ENCODE data around the gene HNRNPAB.

Gene HNRNPAB

DNA sequence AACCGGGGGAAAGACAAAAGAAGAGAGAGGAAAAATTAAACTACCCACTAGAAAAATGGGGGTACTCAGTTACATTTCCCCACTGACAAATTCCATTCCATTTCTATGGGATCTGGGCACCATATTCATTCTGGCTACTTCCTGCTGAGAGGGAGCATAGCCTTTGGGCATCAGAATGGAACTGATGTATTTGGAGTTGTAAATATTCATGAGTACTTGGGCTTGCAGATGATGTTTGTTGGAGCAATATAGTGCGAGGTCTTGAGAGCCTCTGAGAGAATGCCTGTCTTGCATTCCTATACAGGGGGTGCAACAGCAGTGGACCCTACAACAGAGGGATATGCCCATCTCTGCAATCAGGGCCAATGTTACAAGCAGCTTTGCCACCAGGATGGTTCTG lies 33.9 kb upstream of the HNRNPAB start:
- no peak overlapping the region for H3K27ac ChIP-seq
- TF ChIP-seq, protein P1, sequence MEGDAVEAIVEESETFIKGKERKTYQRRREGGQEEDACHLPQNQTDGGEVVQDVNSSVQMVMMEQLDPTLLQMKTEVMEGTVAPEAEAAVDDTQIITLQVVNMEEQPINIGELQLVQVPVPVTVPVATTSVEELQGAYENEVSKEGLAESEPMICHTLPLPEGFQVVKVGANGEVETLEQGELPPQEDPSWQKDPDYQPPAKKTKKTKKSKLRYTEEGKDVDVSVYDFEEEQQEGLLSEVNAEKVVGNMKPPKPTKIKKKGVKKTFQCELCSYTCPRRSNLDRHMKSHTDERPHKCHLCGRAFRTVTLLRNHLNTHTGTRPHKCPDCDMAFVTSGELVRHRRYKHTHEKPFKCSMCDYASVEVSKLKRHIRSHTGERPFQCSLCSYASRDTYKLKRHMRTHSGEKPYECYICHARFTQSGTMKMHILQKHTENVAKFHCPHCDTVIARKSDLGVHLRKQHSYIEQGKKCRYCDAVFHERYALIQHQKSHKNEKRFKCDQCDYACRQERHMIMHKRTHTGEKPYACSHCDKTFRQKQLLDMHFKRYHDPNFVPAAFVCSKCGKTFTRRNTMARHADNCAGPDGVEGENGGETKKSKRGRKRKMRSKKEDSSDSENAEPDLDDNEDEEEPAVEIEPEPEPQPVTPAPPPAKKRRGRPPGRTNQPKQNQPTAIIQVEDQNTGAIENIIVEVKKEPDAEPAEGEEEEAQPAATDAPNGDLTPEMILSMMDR (IDR thresholded peaks at IDR 0.05), result no peak
- TF ChIP-seq ZFX (IDR thresholded peaks at IDR 0.05; ENCODE audit: borderline replicate concordance), result no peak

DNA sequence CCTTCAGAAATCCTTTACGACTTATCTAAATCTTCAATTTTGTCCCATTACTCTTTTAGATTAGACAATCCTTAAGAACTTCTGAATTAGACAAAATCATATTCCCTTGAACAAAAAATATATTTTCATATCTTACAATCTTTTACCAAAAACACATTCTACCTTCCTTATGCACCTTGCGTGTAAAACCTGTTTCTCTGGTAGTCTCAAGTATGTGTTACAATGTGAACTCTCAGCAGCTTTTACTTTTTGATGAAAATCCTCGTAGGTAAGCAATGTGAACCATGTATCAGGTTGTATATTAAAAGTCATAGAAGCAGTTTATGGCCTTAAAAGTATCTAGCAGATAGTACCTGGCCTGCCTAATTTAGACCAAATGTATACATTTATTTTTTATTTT lies 29.9 kb upstream of the HNRNPAB start:
- TF ChIP-seq, protein P1 (IDR thresholded peaks at IDR 0.05), result no peak
- no peak for TF ChIP-seq ZFX (IDR thresholded peaks at IDR 0.05; ENCODE audit: borderline replicate concordance)
- no peak overlapping the region for H3K27ac ChIP-seq

DNA sequence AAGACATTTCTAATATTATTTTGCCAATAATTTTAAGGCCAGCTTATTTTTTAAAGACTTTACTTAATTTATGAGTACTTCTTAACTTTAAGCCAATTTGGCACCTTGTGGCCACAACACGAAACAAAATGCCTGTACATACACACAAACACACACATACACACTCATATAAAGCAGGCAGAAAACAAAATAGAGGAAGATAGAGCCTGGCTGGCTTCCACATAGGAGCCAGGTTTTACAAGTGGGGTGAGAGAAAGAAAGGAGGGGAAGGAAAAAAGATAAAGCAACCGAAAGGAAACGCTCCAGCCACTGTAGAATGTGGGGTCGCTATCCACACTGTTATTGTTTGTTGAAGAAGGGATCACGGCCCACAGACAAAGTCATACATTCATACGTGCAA lies 27.5 kb upstream of the HNRNPAB start:
- no peak overlapping the region for H3K27ac ChIP-seq
- TF ChIP-seq, protein P1 (IDR thresholded peaks at IDR 0.05), result no peak
- TF ChIP-seq ZFX (IDR thresholded peaks at IDR 0.05; ENCODE audit: borderline replicate concordance), result no peak

DNA sequence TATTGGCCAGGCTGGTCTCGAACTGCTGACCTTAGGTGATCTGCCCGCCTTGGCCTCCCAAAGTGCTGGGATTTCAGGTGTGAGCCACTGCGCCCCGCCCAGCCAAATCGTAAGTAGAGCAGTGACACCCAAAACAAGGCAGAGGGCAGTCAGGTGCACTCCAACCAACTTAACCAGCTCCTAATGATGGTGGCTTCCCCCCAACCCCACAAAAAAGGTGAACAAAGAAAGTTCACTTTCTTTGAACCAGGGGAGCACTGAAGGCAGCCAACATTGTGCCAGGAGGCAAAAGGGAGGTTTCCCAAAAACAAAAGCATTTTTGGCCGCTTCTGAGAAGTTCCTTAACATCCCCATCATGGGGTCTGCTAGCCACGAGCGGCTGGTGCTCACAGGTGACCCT lies 26.8 kb upstream of the HNRNPAB start:
- no peak for TF ChIP-seq ZFX (IDR thresholded peaks at IDR 0.05; ENCODE audit: borderline replicate concordance)
- TF ChIP-seq, protein P1 (IDR thresholded peaks at IDR 0.05), result no peak
- no peak overlapping the region for H3K27ac ChIP-seq

DNA sequence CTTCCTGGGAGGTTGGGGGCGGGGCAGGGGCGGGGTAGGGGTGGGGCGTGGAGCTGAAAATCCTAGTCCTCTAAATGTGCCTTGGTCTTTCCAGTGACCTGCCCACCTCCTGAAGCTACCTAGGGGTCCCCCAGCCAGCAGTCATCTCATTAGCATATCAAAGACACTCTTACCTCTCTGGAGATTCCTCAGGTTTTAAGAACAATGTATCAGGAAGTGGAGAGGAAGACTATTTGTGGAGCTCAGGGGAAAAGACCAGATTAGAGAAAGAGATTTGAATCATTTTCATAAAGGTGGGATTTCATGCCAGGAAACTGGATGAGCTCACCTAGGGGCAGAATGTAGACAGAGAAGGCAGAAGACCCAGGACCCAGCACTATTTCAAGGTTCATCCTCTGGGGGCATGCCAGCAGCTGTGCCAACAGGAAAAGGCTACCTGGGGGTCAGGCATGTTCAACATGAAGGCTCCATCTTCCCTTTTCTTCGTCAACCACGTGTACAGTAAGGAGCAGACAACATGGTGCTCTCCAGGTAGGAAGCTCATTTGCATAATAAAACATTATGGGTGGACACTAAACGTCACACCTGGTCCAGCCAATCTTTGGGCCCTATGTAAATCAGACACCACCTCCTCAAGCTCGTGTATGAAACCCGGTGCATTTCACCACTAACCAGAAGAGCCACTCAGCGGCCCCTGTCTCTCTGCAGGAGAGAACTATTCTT lies 24.0 kb upstream of the HNRNPAB start:
- TF ChIP-seq, protein P1 (IDR thresholded peaks at IDR 0.05), result no peak
- TF ChIP-seq ZFX (IDR thresholded peaks at IDR 0.05; ENCODE audit: borderline replicate concordance), result no peak
- H3K27ac ChIP-seq, result no peak overlapping the region

DNA sequence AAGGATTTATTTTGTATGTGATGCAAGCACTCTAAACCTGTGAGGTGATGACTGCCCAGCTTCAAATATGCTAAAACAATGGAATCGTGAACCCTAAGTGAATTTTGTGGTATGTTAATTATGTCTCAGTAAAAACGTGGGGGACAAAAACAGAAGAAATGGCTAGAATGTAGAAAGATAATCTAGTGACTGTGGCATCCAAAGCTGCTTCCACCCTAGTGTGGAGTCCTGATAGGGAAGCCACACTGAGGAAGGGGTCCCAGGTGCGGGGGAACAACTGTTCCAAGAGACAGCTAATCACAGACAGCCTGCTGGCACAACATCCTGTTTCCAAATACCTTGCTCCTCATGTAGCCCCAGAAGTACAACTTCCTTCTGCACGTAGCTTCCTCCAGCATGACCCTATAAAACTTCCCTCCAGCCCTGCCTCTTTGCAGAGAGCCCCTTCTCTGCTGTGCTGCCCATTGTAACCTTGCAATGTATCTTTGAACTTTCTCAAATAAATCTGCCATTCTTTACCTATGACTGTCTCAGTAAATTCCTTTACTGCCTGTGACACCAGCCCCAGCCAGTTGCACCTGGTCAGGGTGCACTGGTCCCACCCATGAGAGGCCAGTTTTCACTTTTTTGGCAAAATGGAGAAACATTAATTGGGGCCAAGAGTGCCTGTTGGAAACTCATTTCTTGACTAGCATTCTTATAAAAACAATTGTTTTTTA lies 22.0 kb upstream of the HNRNPAB start:
- TF ChIP-seq ZFX (IDR thresholded peaks at IDR 0.05; ENCODE audit: borderline replicate concordance), result no peak
- TF ChIP-seq, protein P1 (IDR thresholded peaks at IDR 0.05), result no peak
- H3K27ac ChIP-seq, result no peak overlapping the region

DNA sequence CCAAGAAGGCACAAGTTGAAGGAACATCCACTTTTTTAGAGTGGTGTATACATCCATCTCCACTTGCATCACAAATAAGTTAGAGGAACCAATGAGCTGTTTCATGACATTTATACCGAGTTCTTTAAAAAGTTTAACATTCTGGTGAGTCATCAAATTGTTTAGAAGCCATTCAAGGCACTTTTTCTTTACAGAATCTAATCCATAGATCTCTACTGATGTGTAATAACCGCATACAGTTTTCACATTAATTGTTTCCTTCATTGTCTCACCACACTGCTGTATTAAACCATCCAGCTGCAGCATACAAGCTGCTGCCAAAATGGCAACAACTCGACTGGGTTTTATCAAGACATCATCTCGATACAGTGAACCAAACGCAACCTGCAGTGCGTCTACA lies 17.9 kb upstream of the HNRNPAB start:
- TF ChIP-seq, protein P1 (IDR thresholded peaks at IDR 0.05), result no peak
- no peak overlapping the region for H3K27ac ChIP-seq

Data from 22Rv1 (cell line).